Bronchial epithelial cell (primary cell): Measurements from ENCODE around the gene TMPRSS3. TPM values are rescaled to one million over a fixed set of nuclear protein-coding genes. Genes with fewer than 3 reads are reported as not detected.

Experiments used
- DNase-seq: peaks from one replicate; pipeline ENCODE4 v3.0.0-alpha.2; 2010; ENCODE audit warnings: low read depth
- FAIRE-seq: peaks from 2 replicates; lab custom pipeline; 2011; peaks lifted over from hg19 to GRCh38; lab: Jason Lieb, UNC
- H3K27me3 ChIP-seq: 2 replicates; pipeline ENCODE4 v1.5.1; 2011; ENCODE audit warnings: low read length; ENCODE audit not compliant: control insufficient read depth, insufficient read depth
- H3K36me3 ChIP-seq: 2 replicates; pipeline ENCODE4 v1.5.1; 2011; ENCODE audit warnings: low read length; ENCODE audit not compliant: control insufficient read depth, insufficient read depth
- H3K4me3 ChIP-seq: 2 replicates; pipeline ENCODE4 v1.5.1; 2011; ENCODE audit warnings: mild to moderate bottlenecking, low read depth, low read length, control low read depth
- total RNA-seq: library from RNA; depleted of rRNA; stranded (reverse); fragments of >200 nt; gene quantifications from 2 replicates; pipeline ENCODE4 v1.2.1, GENCODE V29; 2014
- TF ChIP-seq, protein P1 (sequence below): IDR thresholded peaks from 2 replicates; pipeline ENCODE4 v1.5.1; 2011; ENCODE audit warnings: mild to moderate bottlenecking, moderate library complexity, low read length, control low read depth, inconsistent platforms; ENCODE audit not compliant: insufficient read depth, severe bottlenecking

The TMPRSS3 gene
- total RNA-seq, 1 donor from 2014 or later: under 0.01 TPM

- DNase-seq (no peak), FAIRE-seq (no peak)
- Histone ChIP-seq H3K36me3 (no peaks in the 10 kb centered on the region), H3K4me3 (no peak overlapping the region), H3K27me3 (peaks cover 1% of the 10 kb centered on the region)
- TF ChIP-seq, protein P1, sequence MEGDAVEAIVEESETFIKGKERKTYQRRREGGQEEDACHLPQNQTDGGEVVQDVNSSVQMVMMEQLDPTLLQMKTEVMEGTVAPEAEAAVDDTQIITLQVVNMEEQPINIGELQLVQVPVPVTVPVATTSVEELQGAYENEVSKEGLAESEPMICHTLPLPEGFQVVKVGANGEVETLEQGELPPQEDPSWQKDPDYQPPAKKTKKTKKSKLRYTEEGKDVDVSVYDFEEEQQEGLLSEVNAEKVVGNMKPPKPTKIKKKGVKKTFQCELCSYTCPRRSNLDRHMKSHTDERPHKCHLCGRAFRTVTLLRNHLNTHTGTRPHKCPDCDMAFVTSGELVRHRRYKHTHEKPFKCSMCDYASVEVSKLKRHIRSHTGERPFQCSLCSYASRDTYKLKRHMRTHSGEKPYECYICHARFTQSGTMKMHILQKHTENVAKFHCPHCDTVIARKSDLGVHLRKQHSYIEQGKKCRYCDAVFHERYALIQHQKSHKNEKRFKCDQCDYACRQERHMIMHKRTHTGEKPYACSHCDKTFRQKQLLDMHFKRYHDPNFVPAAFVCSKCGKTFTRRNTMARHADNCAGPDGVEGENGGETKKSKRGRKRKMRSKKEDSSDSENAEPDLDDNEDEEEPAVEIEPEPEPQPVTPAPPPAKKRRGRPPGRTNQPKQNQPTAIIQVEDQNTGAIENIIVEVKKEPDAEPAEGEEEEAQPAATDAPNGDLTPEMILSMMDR: no peak
These were observed 35.3 kb upstream of the TMPRSS3 start for GRCh38 chr21:42431196-42431595.

- TF ChIP-seq, protein P1: no peak
- Histone ChIP-seq H3K27me3 (peaks cover 4% of the 10 kb centered on the region), H3K4me3 (no peak overlapping the region), H3K36me3 (no peaks in the 10 kb centered on the region)
- FAIRE-seq (no peak), DNase-seq (no peak)
These were observed 34.7 kb upstream of the TMPRSS3 start for GRCh38 chr21:42430521-42430920.

- TF ChIP-seq, protein P1: no peak
- no peak for DNase-seq
- H3K27me3 ChIP-seq: peaks cover 4% of the 10 kb centered on the region
- FAIRE-seq: no peak
- H3K36me3 ChIP-seq: no peaks in the 10 kb centered on the region
- H3K4me3 ChIP-seq: no peak overlapping the region
These were observed 34.0 kb upstream of the TMPRSS3 start for GRCh38 chr21:42429856-42430255.

- H3K36me3 ChIP-seq: no peaks in the 10 kb centered on the region
- DNase-seq: no peak
- H3K27me3 ChIP-seq: peaks cover 4% of the 10 kb centered on the region
- FAIRE-seq: no peak
- no peak overlapping the region for H3K4me3 ChIP-seq
- TF ChIP-seq, protein P1: no peak
These were observed 33.2 kb upstream of the TMPRSS3 start for GRCh38 chr21:42429021-42429420.

DNA sequence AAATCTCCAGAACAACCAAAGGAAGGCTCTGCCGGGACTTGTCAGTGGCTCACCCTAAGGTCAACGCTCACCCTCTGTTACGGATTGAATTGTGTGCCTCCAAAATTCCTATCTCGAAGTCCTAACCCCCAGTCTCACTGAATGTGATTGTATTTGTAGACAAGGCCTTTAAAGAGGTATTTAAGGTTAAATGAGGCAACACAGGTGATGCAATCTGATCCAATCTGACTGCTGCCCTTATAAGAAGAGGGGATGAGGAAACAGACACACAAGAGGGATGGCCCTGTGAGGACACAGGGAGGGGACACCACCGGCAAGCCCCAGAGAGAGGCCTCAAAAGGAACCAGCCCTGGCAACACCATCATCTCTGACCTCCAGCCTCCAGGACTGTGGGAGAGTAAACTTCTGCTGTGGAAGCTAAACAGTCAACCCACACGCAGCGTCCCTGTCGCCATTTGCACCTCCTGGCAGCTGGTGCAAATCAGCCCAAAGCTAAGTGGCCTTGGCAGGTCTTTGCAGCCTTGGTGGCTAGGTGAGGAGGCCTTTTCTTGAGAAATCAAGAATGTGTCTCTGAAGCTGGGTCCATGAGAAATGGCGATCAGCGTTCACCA lies 32.1 kb upstream of the TMPRSS3 start:
- H3K27me3 ChIP-seq: peaks cover 4% of the 10 kb centered on the region
- DNase-seq (no peak), FAIRE-seq (no peak)
- no peak overlapping the region for H3K4me3 ChIP-seq
- TF ChIP-seq, protein P1: no peak
- no peaks in the 10 kb centered on the region for H3K36me3 ChIP-seq
